ENCODE measurements around the gene ERC2. TPM values are rescaled to one million over a fixed set of nuclear protein-coding genes. Genes with fewer than 3 reads are reported as not detected.

ERC2 gene
- total and polyA plus RNA-seq, 9 donors, result 1.2 to 9.4 (median 5.4) TPM

DNA sequence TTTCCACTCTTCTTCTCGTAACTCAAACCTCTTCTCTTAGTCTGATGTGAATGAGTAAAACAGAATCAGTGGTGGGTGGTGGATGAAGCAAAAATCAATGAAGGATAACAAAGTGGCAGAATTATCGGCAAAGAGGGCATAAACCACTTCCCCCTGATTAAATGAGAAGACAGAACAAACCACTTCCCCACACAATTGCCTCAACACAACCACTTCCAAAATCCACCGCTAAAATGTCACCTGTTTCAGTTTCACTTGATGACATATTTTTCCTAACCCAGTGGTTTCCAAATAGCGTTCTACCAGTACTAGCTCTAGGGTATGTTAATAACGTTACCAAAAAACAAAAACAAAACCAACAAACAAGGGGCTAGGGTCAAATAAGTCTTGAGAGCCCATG, 502.5 kb downstream of the ERC2 start:
- H3K27ac ChIP-seq, result no peak overlapping the region
- H3K4me1 ChIP-seq (ENCODE audit: insufficient read depth), result no peaks in the 10 kb centered on the region
- no peaks in the 10 kb centered on the region for H3K9me3 ChIP-seq
- TF ChIP-seq EP300 (IDR thresholded peaks at IDR 0.05), result no peak
- no peak for TF ChIP-seq POLR2A (IDR thresholded peaks at IDR 0.05)
- no peak for TF ChIP-seq CTCF (IDR thresholded peaks at IDR 0.05)
- H3K4me3 ChIP-seq, result no peak overlapping the region
- H3K27me3 ChIP-seq, result no peaks in the 10 kb centered on the region
- WGBS, 3 donors, result 92 to 93% (median 93%) methylated on average over 5 of the region's 5 CpGs
- DNase-seq, result no peak
- H3K36me3 ChIP-seq, result no peaks in the 10 kb centered on the region
- intact Hi-C loops (cut with DNase I), result no loop called here

DNA sequence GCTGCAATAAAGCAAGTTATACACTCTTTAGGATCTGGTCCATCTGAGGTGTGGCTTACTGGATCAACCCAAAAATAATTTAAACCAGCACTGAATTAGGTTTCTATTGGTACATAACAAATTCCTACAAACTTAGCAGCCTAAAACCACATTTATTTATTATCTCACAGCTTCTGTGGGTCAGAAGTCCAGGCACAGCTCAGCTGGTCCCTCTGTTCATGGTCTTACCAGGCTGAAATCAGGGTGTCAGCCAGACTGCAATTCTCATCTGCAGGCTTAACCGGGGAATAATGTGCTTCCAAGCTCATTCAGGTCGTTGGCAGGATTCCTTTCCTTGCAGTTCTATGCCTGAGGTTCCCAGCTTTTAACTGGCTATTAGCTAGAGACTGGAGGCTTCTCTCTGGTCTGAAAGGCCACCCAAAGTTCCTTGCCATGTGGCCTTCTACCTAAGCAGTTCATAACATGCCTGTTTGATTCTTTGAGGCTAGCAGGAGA, 503.7 kb downstream of the ERC2 start:
- Histone ChIP-seq H3K27ac (no peak overlapping the region), H3K9me3 (no peaks in the 10 kb centered on the region), H3K4me3 (no peak overlapping the region), H3K4me1 (ENCODE audit: insufficient read depth) (peaks cover 4% of the 10 kb centered on the region), H3K36me3 (no peaks in the 10 kb centered on the region), H3K27me3 (no peaks in the 10 kb centered on the region)
- DNase-seq, result no peak
- TF ChIP-seq POLR2A (IDR thresholded peaks at IDR 0.05), result no peak
- no peak for TF ChIP-seq EP300 (IDR thresholded peaks at IDR 0.05)
- TF ChIP-seq CTCF (IDR thresholded peaks at IDR 0.05), result no peak
- WGBS, 3 donors, result 9 to 21% (median 13%) methylated on average over 2 of the region's 2 CpGs
- intact Hi-C loops (cut with DNase I), result no loop called here

GRCh38 chr3:55963601-55964000, 504.7 kb downstream of the ERC2 start:
- TF ChIP-seq POLR2A (IDR thresholded peaks at IDR 0.05) (no peak), CTCF (IDR thresholded peaks at IDR 0.05) (no peak), EP300 (IDR thresholded peaks at IDR 0.05) (no peak)
- no peak for DNase-seq
- H3K27ac ChIP-seq, result no peak overlapping the region
- H3K36me3 ChIP-seq, result no peaks in the 10 kb centered on the region
- no peaks in the 10 kb centered on the region for H3K9me3 ChIP-seq
- no peak overlapping the region for H3K4me3 ChIP-seq
- 89 to 92% (median 89%) methylated on average over 6 of the region's 6 CpGs for WGBS, 3 donors
- peaks cover 13% of the 10 kb centered on the region for H3K4me1 ChIP-seq (ENCODE audit: insufficient read depth)
- intact Hi-C loops (cut with DNase I), result no loop called here
- H3K27me3 ChIP-seq, result no peaks in the 10 kb centered on the region

GRCh38 chr3:55959471-55960080, 508.7 kb downstream of the ERC2 start:
- H3K27ac ChIP-seq, result no peak overlapping the region
- intact Hi-C loops (cut with DNase I), result no loop called here
- DNase-seq, result no peak
- H3K9me3 ChIP-seq, result no peaks in the 10 kb centered on the region
- H3K36me3 ChIP-seq, result no peaks in the 10 kb centered on the region
- H3K4me1 ChIP-seq (ENCODE audit: insufficient read depth), result peaks cover 18% of the 10 kb centered on the region
- H3K27me3 ChIP-seq, result no peaks in the 10 kb centered on the region
- WGBS, 3 donors, result 21 to 48% (median 39%) methylated on average over 7 of the region's 7 CpGs
- TF ChIP-seq EP300 (IDR thresholded peaks at IDR 0.05), result no peak
- H3K4me3 ChIP-seq, result no peak overlapping the region

GRCh38 chr3:55958605-55959004, 509.7 kb downstream of the ERC2 start:
- intact Hi-C loops (cut with DNase I), result no loop called here
- Histone ChIP-seq H3K4me3 (no peak overlapping the region), H3K9me3 (no peaks in the 10 kb centered on the region), H3K36me3 (no peaks in the 10 kb centered on the region), H3K27ac (no peak overlapping the region), H3K27me3 (no peaks in the 10 kb centered on the region), H3K4me1 (ENCODE audit: insufficient read depth) (peaks cover 18% of the 10 kb centered on the region)
- no peak for DNase-seq
- TF ChIP-seq EP300 (IDR thresholded peaks at IDR 0.05) (no peak), CTCF (IDR thresholded peaks at IDR 0.05) (no peak), POLR2A (IDR thresholded peaks at IDR 0.05) (no peak)
- WGBS, 3 donors, result 82 to 90% (median 86%) methylated on average over 8 of the region's 8 CpGs

All from ovary (tissue), 9 donors.